ENCODE results near the gene C22orf39. TPM values are rescaled to one million over a fixed set of nuclear protein-coding genes. Genes with fewer than 3 reads are reported as not detected.
"Not testable (repeated sequence)": the region's sequence is repeated elsewhere in the genome, so short reads cannot be mapped to it uniquely, and the experiment has no call there.

C22orf39 gene
- total and polyA plus RNA-seq, 12 donors, result 41.7 to 123 (median 63.2) TPM

- Histone ChIP-seq H3K4me3 (no peak overlapping the region), H3K27me3 (no peaks in the 10 kb centered on the region), H3K9me3 (no peaks in the 10 kb centered on the region), H3K27ac (no peak overlapping the region), H3K4me1 (peaks cover 20 to 67% (median 43%) of the 10 kb centered on the region in 9 donors), H3K36me3 (peaks cover 0 to 52% (median 0%) of the 10 kb centered on the region in 9 donors)
- WGBS, 2 donors, result 80 to 91% methylated on average over 7 of the region's 7 CpGs
- ATAC-seq (no peak), DNase-seq (no peak)
- no peak for TF ChIP-seq CTCF (IDR thresholded peaks at IDR 0.05)
- intact Hi-C loops (cut with DNase I), result loop anchor here in 1 of 10 donors (10.0 kb wide), 1 partner anchor 149 kb away; the partner anchor contains the start of gene CLTCL1
These were observed 3.8 kb downstream of the C22orf39 start for GRCh38 chr22:19443544-19444211.

- H3K27ac ChIP-seq, result no peak overlapping the region
- peaks cover 16 to 64% (median 35%) of the 10 kb centered on the region in 9 donors for H3K4me1 ChIP-seq
- ATAC-seq (no peak), DNase-seq (no peak)
- 79 to 86% methylated on average over 2 of the region's 2 CpGs for WGBS, 2 donors
- H3K4me3 ChIP-seq, result no peak overlapping the region
- no peak for TF ChIP-seq CTCF (IDR thresholded peaks at IDR 0.05)
- peaks cover 0 to 67% (median 0%) of the 10 kb centered on the region in 9 donors for H3K36me3 ChIP-seq
- intact Hi-C loops (cut with DNase I), result loop anchor here in 1 of 10 donors (10.0 kb wide), 1 partner anchor 147 kb away; the partner anchor contains the start of gene CLTCL1
- no peaks in the 10 kb centered on the region for H3K9me3 ChIP-seq
- H3K27me3 ChIP-seq, result no peaks in the 10 kb centered on the region
These were observed 5.3 kb downstream of the C22orf39 start for GRCh38 chr22:19442166-19442565.

GRCh38 chr22:19440411-19441195 is 6.9 kb downstream of the C22orf39 start:
- no peak for DNase-seq
- H3K4me1 ChIP-seq, result peaks cover 6 to 51% (median 21%) of the 10 kb centered on the region in 9 donors
- no peaks in the 10 kb centered on the region for H3K27me3 ChIP-seq
- H3K9me3 ChIP-seq, result no peaks in the 10 kb centered on the region
- WGBS, 2 donors, result 67 to 75% methylated on average over 8 of the region's 8 CpGs
- no peak for TF ChIP-seq CTCF (IDR thresholded peaks at IDR 0.05)
- no peak overlapping the region for H3K4me3 ChIP-seq
- intact Hi-C loops (cut with DNase I), result loop anchor here in 1 of 10 donors (10.0 kb wide), 1 partner anchor 146 kb away; the partner anchor contains the start of gene CLTCL1
- no peak overlapping the region for H3K27ac ChIP-seq
- peak in 3 of 8 donors; percentile 38 to 67 (median 47) for ATAC-seq
- peaks cover 0 to 82% (median 5%) of the 10 kb centered on the region in 9 donors for H3K36me3 ChIP-seq

- ATAC-seq (no peak), DNase-seq (no peak)
- Histone ChIP-seq H3K27ac (no peak overlapping the region), H3K27me3 (no peaks in the 10 kb centered on the region), H3K36me3 (peaks cover 0 to 86% (median 16%) of the 10 kb centered on the region in 9 donors), H3K9me3 (no peaks in the 10 kb centered on the region), H3K4me3 (no peak overlapping the region), H3K4me1 (peaks cover 0 to 44% (median 12%) of the 10 kb centered on the region in 9 donors)
- intact Hi-C loops (cut with DNase I), result loop anchor here in 1 of 10 donors (5.0 to 10.0 kb wide), 2 partner anchors 39 to 143 kb away; partner anchors contain the start of genes CDC45, CLTCL1 and UFD1
- 93 to 94% methylated on average over 7 of the region's 7 CpGs for WGBS, 2 donors
- no peak for TF ChIP-seq CTCF (IDR thresholded peaks at IDR 0.05)
These were observed 9.2 kb downstream of the C22orf39 start for GRCh38 chr22:19438298-19438697.

GRCh38 chr22:19436444-19437161 is 10.9 kb downstream of the C22orf39 start:
- not testable (repeated sequence) for H3K27me3 ChIP-seq, ATAC-seq
- intact Hi-C loops (cut with DNase I), result loop anchor here in 1 of 10 donors (5.0 to 10.0 kb wide), 2 partner anchors 41 to 142 kb away; partner anchors contain the start of genes CDC45, CLTCL1 and UFD1

More at GRCh38 chr22:19436444-19437161, 10.9 kb downstream of the C22orf39 start:
- H3K4me1 ChIP-seq, result peaks cover 0 to 42% (median 18%) of the 10 kb centered on the region in 9 donors
- not testable (repeated sequence) for H3K9me3 ChIP-seq, H3K4me3 ChIP-seq, DNase-seq, H3K27ac ChIP-seq
- peaks cover 0 to 71% (median 16%) of the 10 kb centered on the region in 9 donors for H3K36me3 ChIP-seq
- 91 to 92% methylated on average over 9 of the region's 9 CpGs for WGBS, 2 donors
